Adipose tissue (tissue), 3 donors: ENCODE measurements around the gene FOXL3. TPM values are rescaled to one million over a fixed set of nuclear protein-coding genes. Genes with fewer than 3 reads are reported as not detected.
"Not testable (repeated sequence)": the region's sequence is repeated elsewhere in the genome, so short reads cannot be mapped to it uniquely, and the experiment has no call there.

Source experiments
- H3K27ac ChIP-seq: one replicate; pipeline ENCODE4 v1.5.1; 2013; ENCODE audit warnings: low read depth, low read length
- WGBS, 3 donors: extraction: QIAGEN DNeasy Blood & Tissue Kit; methylation state at CpG; one replicate each; pipeline ENCODE4 v1.1.7; 2013; 5-methylcytosine and 5-hydroxymethylcytosine counted together
- polyA plus RNA-seq, 3 donors: library from polyadenylated mRNA; stranded (reverse); fragments of 200-250 nt; gene quantifications; one replicate each; pipeline ENCODE4 v1.2.3, GENCODE V29; 2013
- donor health status: healthy with polysubstance abuse.
- donor health status: Bipolar disorder and iron deficiency.
- donor health status: healthy.

The FOXL3 gene
- polyA plus RNA-seq, 3 donors, result not detected

- H3K27ac ChIP-seq, result not testable (repeated sequence)
- 75 to 78% (median 78%) methylated on average over 16 to 24 of the region's 24 CpGs for WGBS, 3 donors
These were observed 7.2 kb downstream of the FOXL3 start for GRCh38 chr7:297141-297540.

DNA sequence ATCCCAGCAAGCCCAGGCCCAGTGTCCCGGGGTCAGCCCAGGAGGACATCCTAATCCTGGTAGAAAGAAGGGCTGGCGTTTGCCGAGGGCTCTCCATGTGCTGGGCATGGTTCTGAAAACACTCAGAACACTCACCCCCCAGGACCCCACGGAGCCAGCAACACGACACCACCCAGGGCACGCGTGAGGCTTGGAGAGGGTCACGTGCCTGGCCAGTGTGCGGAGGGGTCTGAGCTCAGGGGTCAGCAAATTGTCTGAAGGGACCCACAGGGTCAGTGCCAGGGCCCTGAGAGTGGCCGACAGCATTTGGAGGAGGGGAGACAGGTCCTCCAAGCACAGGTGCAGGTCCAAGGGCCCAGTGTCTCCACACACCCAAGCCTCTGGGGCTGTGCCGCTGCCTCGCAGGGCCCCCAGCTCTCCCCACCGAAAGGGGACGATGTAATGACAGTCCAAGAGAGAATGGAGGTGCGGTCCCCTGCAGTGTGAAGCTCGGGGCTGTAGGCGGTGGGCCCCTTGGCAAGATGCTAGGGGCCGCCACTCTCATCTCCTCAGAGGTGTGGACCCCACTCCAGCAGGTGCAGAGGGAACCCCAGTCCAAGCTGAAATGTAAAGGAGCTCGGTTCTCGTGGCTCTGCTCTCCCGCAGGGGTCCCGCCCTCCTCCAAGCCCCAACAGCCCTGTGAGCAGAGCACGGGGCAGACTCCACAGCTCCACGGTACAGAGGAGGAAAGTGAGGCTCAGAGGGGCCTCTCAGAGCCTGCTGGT lies 7.8 kb downstream of the FOXL3 start:
- 78 to 83% (median 82%) methylated on average over 24 of the region's 24 CpGs for WGBS, 3 donors
- no peak overlapping the region for H3K27ac ChIP-seq

DNA sequence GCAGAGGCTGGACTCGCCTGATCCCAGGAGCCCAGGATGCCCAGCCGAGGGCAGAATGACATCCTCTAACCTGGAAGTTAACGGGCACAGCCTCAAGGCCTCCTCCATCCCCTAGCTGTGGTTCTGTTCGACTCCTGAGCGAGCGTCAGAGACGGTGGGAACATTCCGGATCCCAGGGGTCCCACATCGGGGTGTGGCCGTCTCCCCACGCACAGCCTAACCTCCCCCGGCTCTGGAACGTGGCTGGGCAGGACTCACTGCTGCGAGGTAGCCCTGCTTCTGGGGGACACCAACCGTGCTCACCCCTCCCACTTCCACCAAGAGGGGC lies 8.4 kb downstream of the FOXL3 start:
- no peak overlapping the region for H3K27ac ChIP-seq
- WGBS, 3 donors, result 74 to 79% (median 75%) methylated on average over 15 of the region's 15 CpGs

- no peak overlapping the region for H3K27ac ChIP-seq
- WGBS, 3 donors, result 75 to 86% (median 78%) methylated on average over 13 of the region's 13 CpGs
These were observed 8.8 kb downstream of the FOXL3 start for GRCh38 chr7:298743-299142.

GRCh38 chr7:299169-299568 lies 9.2 kb downstream of the FOXL3 start:
- no peak overlapping the region for H3K27ac ChIP-seq
- 93% methylated on average over 15 of the region's 15 CpGs for WGBS, 3 donors

- 86 to 93% (median 93%) methylated on average over 16 of the region's 16 CpGs for WGBS, 3 donors
These were observed 9.7 kb downstream of the FOXL3 start for GRCh38 chr7:299628-300027.

GRCh38 chr7:300048-300447 lies 10.1 kb downstream of the FOXL3 start:
- 75 to 91% (median 88%) methylated on average over 10 of the region's 10 CpGs for WGBS, 3 donors
- H3K27ac ChIP-seq, result no peak overlapping the region

More at GRCh38 chr7:299628-300027, 9.7 kb downstream of the FOXL3 start:
- H3K27ac ChIP-seq, result no peak overlapping the region

- 84 to 93% (median 93%) methylated on average over 13 of the region's 13 CpGs for WGBS, 3 donors
- H3K27ac ChIP-seq, result no peak overlapping the region
These were observed 10.7 kb downstream of the FOXL3 start for GRCh38 chr7:300546-301290.

DNA sequence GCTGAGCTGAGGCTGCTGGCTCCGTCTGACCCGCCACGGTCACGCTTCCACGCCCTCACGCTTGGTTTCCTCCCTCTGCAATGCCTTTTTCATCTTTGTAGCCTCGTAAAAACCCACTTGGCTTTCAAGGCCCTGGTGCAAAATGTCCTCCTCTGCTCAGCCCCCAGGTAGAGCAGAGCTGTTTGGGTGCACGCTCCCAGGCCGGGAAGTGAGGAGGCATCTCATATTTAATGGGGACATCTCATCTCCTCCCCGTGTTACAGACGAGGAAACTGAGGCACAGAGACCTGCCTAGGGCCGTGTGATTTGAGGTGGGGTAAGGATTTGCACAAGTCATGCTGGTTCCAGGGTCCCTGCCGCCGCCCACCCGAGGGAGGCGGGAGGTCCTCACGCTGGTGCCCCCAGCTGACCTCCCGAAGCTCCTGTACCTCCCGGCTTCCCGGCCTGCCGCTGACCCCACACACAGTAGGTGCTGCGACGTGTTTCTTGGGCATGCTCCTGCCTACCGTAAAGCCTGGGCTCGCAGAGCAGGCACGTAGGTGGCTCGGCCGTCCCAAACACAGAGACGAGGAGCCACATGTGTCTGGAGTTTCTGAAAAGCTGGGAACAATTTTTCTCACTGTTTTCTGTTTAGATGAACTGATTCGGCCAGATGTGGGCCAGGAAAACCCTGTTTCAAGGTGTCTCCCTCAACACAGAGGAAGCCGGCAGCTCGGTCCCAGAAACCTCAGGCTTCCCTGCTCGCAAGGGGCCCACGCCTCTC lies 11.5 kb downstream of the FOXL3 start:
- 85 to 86% (median 86%) methylated on average over 33 to 34 of the region's 34 CpGs for WGBS, 3 donors

GRCh38 chr7:302054-302992 lies 12.4 kb downstream of the FOXL3 start:
- H3K27ac ChIP-seq, result no peak overlapping the region
- WGBS, 3 donors, result 85 to 94% (median 92%) methylated on average over 18 of the region's 18 CpGs

More for the DNA sequence above, 11.5 kb downstream of the FOXL3 start:
- no peak overlapping the region for H3K27ac ChIP-seq

DNA sequence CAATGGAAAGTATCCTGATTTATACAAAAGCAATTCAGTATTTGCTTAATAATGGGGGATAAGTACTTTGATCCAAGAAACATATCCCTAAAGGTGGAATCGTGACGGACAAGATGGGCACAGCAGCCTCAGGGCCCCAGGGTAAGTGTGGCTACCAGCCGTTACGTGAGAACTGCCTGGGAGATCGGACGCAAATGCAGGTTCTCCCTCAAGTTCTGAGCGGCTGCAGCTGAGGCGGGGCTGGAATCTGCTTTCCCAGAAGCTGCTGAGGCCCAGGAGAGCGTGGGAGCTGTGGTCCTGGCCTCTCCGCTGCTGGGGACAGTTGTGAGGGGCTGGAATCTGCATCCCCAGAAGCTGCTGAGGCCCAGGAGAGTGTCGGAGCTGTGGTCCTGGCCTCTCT lies 13.5 kb downstream of the FOXL3 start:
- WGBS, 3 donors, result 80 to 94% (median 82%) methylated on average over 11 of the region's 11 CpGs
- H3K27ac ChIP-seq, result no peak overlapping the region

GRCh38 chr7:303884-304573 lies 14.1 kb downstream of the FOXL3 start:
- WGBS, 3 donors, result 86 to 87% (median 86%) methylated on average over 22 to 24 of the region's 24 CpGs
- no peak overlapping the region for H3K27ac ChIP-seq

- 75 to 80% (median 77%) methylated on average over 19 of the region's 19 CpGs for WGBS, 3 donors
- no peak overlapping the region for H3K27ac ChIP-seq
These were observed 14.8 kb downstream of the FOXL3 start for GRCh38 chr7:304574-305409.

DNA sequence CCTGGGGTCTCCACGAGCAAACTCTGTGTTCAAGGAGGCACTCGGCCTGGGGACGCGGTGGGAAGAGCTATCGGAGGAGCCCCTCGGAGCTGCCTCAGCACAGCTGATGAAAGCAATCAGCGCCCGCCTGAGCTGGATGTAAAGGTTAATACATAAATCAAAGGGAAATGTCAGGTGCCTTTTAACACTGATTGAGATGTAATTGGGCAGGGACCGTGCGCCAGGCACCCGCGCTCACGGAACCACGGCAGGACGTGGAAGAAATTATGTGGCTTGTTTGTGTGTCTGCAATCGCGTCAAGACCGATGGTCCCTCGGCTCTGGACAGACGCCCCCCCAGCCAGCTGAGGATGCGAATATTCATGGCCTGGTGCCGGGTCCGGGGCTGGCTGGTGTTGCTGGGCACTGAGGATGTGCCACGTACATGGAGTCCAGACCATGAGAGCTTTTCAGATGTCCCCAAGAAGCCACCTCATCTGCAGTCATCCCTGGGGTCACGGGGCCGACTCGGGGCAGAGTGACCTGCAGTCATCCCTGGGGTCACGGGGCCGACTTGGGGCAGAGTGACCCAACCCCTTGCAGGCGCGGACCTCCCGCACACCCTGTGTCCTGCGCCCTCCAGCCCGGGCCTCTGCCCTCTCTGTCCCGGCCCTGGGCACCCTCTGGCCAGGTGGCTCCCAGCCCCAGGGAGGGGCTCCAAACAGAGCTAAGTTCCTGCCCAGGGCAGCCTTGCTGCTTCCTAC lies 15.6 kb downstream of the FOXL3 start:
- WGBS, 3 donors, result 69 to 83% (median 82%) methylated on average over 35 of the region's 35 CpGs
- H3K27ac ChIP-seq, result no peak overlapping the region

DNA sequence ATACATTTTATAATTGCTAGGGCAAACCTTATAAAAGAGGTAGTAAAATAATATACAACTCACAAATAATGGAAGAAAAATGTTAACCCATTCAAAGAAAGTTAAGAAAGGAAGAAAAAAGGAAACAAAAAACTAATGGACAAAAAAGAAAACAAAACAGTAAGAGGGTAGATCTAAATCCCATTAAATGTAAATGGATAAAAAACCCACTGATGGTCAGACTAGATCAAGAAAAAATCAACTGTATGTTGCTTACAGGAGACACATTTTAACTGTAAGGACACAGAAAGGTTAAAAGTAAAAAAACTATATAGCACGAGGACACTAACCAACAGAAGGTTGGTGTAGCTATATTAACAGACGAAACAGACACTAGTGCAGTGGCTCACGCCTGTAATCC lies 18.0 kb downstream of the FOXL3 start:
- 56 to 71% (median 57%) methylated on average over 3 of the region's 3 CpGs for WGBS, 3 donors
- H3K27ac ChIP-seq, result no peak overlapping the region

DNA sequence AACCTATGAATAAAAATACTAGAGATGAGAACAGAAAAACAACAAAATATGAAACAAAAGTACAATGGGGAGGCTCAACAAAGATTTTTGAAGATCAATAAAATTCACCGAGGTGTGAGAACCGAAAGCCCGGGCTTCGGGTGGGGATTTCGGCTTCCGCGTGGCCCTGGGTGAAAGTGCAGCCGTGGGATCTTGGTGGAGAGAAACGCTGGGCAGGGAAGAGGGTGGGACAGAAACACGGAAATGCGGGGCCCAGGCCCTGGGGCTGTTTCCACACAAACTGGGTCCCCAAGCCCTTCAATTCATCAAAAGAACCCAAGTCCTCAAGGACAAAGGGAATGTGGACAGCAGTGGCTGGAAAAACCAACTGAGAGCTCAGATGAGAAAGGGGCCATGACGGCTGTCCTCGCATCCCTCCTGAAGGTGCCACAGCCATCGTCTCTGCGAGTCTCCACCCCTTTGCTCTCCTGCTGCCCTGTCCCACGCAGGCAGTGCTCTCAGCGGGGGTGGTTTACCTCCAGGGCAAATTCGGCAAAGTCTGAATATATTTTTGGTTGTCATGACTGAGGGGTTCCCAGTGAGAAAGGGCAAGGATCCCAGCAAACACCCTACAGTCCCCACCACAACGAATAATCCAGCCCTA lies 19.7 kb downstream of the FOXL3 start:
- H3K27ac ChIP-seq, result no peak overlapping the region
- 92 to 93% (median 92%) methylated on average over 19 of the region's 19 CpGs for WGBS, 3 donors
